ELF-1 (cell line): ENCODE data around the gene TMEM203.

Source experiments
- DNase-seq: peaks from one replicate; pipeline ENCODE4 v3.0.0-alpha.2; 2016; ENCODE audit warnings: low read depth, low spot score

Gene TMEM203

DNA sequence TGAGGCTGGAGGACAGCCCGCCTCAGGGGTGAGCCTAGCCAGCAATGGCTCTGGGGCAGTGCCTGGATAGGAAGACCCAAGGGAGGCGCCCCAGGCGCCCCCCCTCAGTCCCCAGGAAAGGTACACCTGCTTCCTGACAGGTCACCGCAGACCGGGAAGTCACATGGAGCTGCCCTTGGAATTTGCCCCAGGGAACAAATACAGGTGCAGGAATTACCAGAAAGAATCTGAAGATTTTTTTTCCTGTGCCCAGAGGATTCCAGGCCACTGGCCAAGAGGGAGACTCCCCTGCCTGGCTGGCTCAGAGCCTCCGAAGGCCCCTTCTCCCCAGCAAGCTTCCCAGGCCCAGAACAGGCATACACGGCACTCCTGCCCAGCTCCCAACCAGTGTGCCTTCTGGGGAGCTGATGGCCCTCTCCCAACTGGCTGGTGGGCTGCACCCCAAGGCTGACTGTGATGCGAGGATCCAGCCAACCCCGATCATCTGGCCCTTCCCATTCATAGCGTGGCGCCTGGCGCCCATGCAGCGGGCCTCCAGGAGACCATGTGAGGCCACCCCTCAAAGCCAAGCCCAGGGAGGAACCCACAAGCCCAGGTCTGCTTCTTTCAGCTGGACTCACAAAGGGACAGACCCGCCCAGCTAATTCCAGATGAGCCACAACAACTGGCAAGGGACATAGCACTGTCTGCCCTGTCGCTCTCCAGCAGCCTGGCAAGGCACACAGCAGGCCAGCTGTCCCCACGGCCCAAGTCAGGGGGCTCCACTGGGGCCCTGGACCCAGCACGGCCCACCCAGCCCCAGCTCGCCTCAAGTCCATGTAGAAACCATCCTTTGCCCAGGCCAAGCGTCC lies 7.2 kb downstream of the TMEM203 start:
- DNase-seq, result peak; percentile 52

DNA sequence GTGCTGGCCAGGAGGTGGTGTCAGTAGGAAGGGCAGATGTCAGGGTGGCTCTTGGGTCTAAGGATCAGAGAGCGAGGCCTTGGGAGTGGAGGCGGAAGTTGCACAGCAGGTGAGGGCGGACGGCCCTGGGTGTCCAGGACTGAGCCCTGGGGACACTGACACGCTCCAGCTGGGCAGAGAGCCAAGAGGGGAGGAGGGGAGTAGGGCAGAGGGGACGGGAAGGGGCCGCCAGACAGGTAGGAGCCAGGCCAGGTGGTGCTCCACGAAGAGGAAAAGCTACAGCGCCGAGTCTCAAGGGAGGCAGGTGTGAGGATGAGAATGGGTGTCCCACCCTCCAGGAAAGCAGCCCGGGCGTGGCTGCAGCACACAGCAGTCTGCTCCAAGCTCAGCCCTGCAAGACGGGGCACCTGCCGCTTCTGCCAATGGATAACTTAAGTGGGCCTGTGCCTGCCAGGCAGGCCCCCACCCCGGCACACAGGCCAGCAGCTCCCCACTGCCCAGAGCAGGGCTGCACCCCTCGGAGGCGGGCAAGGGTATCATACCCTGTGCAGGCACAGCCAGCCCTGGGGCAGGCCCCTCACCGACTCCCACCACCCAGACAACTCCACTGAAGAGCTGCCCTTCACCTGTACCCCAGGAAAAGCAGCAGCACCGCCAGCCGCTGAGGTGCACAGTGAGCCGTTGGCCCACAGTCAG lies 9.8 kb downstream of the TMEM203 start:
- DNase-seq, result no peak

DNA sequence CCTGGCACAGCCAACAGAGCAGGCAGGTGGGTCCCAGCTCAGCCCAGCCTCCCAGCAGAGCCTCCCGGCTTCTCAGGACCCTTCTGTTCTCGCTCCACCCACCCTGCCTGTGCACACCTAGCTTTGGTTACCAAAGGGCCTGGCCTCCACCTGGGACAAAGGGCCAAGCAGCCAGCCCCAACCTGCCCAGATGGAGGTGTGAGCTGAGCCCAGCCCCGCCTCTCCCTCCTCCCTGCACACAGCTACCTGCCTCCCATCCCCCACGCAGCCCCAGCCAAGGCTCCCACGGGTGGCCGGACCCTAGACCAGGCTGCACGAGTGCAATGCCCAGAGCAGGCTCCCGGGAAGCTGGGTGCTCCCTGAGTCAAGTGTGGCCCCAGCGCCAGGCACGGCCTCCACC lies 10.5 kb downstream of the TMEM203 start:
- no peak for DNase-seq

DNA sequence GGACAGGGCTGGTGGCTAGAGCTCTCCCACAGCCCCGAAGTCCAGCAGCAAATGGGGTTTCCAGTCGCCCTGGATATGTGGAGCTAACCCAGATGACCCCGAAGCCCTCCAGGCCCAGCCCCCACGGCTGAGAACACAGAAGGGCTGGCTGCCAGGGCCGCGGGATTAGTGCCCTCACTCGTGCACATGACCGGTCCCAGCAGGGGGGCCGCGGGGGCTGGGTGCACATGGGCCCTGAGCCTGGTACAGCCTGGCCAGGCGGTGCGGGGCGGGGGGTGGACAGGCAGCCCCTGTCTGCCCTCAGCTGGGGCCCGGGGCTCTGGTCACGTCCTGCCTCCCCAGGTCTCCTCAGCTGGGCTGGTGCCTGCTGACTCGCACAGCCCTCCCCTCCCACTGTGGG lies 11.1 kb downstream of the TMEM203 start:
- DNase-seq, result no peak

DNA sequence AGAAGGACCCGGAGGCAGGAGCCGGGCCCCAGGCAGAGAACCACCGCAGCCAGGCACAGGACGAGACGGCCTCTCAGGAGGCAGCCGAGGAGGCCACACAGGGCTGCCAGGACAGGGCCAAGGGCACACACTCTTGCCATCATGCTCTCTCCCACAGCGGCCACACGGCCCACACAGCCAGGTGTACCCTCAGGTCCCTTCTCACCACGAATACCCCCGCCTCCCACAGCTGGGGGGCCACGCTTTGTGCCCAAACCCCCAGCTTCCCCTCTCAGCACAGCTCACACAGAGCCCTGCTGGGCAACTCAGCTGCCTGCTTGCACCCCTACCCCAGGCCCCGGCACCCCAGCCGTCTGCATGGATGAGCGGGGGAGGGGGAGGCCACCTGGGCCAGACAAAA lies 11.7 kb downstream of the TMEM203 start:
- no peak for DNase-seq

DNA sequence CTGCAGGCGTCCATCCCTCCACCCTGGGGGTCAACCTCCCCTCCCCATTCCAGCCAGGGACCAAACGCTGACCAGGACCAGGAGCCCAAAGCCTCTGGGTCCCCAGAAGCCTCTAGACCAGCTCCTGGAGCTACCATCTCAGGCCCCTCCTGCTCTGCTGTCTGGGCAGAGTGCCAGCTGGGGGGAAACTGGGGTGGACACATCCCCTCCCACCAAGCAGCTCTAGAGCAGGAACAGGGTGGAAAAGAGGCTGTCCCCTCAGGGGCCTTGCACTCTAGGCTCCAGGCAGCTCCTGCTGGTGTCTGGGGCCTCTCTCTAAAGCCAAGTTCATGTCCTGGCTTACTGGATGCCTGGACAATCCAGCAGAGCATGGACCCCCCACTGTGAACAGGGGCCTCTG lies 12.6 kb downstream of the TMEM203 start:
- no peak for DNase-seq

DNA sequence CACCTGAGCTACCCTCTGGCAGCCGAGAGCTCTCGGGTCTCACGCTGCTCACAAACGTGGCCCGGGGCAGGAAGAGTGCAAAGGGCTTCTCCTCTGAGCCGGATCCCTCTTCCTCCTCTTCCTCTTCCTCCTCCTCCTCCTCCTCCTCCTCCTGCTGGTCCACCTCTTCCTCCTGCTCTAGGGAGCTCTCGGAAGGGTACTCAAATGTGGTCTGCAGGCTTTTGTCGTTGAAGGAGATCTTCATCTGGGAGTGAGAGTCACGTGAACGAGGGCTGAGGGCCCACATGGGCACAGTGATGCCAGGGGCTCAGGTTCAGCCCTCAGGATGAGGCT lies 13.0 kb downstream of the TMEM203 start:
- no peak for DNase-seq

DNA sequence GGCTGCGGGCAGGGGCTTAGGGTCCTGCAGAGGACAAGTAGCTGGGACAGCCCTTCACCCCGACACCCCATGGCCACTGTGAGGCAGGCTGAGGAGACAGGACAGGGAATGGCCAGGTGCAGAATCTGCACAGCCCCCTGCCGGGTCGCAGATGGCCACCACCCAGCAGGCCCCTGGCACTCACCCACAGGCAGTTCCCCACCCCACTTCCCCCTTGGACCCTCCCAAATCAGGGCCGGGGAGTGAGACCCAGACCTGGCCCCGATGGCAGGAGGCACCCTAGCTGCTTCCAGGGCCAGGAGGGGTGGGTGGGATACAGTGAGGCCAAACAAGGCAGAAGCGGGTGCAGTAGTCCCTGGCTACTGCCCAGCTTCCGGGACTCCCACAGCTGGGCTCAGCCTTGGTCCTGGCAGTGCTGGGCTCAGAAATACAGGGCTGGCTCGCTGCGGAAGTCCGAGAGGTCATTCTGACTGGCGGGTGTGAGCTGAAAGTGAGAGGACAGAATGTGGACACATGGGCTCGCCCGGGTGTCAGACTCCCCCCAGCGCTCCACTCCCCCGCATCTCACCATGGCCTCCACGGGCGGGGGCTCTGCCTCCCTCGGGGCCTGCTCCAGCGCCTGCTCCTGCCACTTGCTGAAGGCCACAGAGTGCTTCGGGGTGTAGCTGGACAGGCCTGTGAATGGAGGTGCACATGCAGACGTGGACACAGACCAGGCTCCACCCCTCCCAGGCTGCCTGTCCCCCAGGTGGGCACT lies 13.6 kb downstream of the TMEM203 start:
- DNase-seq, result no peak

DNA sequence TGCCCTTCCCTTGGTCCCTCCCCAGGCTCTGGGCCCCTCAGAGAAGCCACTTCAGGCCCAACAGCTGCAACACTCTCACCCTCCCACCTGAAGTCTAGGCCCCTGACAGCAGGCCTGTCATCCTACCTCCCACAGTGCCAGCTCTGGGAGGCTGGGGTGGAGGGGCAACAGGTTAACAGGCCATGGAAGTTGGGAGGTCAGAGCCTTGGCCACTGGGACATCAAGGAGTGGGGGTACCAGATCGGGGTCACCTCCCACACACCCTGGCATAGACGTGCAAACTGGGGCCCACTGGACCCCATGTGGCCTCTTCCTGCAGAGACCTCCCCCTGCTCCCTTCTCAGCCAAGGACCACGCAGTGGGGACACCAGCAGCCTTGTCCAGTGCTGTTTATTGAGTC lies 14.2 kb downstream of the TMEM203 start:
- DNase-seq, result no peak

DNA sequence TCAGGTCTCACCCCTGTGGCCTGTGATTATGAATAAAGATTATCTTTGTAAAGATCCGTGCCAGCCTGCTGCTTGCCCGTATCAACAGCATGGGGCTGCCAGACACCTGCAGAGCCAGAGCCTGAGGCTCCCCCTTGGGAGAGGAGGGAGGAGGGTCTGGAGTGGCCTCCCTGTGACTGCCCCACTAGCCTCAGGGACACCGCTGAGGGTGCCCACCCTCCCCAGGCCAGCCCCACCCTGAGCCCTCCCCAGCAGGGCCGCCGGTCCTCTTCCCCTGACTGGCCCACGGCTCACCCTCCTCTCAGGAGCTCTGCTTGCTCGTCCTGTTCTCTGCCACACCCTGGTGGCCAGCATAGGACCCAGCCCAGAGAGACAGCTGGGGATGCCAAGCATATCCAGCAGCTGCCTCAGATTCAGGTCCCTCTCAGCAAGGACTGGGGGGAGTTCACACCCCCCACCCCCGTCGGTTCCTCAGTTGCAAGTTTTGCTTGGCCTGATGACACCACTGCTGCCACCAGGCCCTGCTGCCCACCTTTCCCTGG lies 15.1 kb downstream of the TMEM203 start:
- no peak for DNase-seq

DNA sequence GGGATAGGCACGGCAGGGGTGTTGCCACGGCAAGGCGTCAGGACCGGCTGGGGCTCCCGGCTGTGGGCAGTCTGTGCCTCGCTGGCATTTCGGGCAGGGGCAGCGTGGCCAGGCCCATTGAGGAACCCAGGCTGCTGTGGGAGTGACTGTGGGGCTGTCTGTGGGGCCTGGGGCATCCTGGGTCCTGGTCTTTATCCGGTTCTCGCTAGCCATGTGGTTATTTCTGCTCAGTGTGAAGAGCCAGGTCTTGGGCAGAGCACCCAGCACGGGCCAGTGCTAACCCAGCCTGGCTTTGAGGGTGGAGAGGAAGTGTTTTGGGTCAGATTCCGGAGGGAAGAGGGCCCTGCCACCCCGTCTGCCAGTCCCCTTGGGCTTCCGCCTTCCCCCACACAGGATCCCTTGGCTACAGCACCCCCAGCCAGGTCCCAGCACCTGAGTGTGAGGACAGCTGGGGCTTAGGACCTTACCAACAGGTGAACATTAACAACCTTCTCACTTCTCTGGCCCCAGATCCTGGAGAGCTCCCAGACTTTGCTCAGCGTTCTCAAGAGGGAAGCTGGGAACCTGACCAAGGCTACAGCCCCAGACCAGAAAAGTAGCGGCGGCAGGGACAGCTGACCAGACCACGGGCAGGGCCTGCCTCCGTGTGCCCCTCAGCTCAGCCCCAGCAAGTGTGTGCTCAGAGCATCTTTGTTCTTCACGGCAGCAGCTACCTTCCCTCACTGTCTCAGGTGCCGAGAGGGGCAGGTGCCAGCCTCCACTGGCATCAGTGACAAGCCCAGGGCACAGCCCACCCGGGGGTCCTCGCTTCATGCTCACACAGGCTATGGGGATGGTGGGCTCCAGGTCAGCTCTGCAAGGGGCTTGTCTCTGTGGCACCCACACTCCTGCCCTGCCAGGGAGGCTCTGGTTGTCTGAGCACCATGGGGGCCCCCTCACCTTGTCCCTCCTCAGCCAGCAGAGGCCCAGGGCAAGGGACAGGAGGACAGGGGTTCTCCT lies 15.9 kb downstream of the TMEM203 start:
- no peak for DNase-seq

DNA sequence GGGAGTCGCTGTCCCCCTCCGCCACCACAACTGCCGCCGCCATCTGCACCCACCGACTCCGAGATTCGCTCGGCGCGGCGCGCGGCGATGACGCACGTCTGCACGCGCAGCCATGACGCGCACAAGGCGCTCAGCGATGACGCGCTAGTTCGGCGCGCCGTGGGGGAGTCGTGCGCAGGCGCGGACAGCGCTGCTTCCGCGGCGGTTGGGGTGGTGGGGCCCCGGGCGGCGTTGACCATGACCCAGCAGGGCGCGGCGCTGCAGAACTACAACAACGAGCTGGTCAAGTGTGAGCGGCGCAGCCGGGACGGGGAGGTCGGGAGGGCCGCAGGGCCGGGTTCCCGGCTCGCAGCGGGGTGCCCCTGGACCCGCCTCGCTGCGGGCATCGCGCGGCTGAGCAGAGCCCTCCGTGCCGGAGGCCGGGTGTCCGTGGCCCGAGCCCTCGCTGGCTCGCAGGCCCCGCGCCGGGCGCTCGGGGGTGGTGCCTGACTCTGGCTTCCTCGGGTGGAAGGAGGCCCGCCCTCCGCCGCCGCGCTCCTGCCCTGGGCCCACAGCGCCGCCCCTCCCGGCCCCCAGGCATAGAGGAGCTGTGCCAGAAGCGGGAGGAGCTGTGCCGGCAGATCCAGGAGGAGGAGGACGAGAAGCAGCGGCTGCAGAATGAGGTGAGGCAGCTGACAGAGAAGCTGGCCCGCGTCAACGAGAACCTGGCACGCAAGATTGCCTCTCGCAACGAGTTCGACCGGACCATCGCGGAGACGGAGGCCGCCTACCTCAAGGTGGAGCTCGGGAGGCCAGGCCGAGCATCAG lies 16.8 kb downstream of the TMEM203 start, which contains the start of the genes ANAPC2 and SSNA1:
Gene ANAPC2 (minus strand): TSS at position 71 of the 807 bp plus-strand sequence. CDS start 28 bp downstream, at position 43.
Gene SSNA1 (plus strand): TSS at position 187 of the 807 bp plus-strand sequence. CDS start 51 bp downstream, at position 238.
- peak; percentile 93 for DNase-seq

DNA sequence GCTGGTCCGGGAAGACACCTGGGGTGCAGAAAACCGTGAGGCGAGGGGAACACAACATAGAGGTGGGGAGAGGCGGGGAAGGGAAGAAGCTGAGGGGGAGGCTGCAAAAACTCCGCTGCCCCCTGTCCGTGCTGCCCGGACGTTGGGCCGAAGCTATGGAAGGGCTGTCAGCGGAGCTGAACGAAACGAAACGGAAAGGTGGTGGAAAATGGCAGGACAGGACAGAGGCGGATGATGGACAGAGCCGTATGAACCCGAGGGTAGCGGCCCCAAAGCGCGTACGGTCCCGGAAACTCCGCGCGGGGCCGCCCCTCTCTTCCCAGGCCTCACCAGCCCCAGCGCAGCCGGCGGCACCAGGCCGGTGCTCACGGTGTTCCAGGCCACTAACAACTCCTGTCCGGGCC lies 17.4 kb downstream of the TMEM203 start:
- DNase-seq, result no peak

DNA sequence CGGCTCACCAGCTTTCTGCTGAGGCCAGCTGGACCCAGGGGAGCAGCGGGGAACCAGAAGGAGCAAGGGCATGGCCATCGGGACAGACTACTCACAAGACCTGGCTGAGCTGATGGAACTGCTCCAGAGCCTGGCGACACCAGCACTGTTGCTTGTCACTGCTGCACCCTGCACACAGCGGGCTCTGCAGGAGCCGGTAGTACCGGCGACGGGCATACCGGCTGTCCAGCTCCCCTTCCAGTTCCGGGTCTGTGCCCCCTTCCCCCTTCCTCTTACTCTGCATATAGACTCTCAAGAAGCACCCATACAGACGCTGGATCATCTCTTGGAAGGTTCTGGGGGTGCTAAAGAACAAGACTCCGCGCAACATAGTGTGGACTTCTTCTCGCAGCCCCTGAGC lies 18.1 kb downstream of the TMEM203 start:
- no peak for DNase-seq

DNA sequence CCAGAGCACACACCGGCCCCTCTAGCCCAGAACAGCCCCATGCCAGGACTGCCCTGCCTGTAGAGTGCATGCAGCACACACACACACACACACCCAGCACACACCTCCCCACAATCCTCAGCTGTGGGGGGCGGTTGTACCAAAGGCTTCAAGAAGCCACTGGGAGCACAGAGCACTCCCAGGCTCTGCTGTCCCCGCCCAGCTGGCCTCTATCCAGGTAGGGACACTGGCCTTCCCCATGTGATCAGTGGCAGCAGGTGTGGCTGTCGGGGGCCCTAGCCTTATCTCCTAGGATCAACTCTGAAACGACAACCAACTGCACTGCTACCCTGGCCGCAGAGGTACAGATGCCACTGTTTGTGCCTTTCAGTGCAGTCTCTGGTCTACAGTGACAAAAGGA lies 19.1 kb downstream of the TMEM203 start:
- DNase-seq, result no peak

DNA sequence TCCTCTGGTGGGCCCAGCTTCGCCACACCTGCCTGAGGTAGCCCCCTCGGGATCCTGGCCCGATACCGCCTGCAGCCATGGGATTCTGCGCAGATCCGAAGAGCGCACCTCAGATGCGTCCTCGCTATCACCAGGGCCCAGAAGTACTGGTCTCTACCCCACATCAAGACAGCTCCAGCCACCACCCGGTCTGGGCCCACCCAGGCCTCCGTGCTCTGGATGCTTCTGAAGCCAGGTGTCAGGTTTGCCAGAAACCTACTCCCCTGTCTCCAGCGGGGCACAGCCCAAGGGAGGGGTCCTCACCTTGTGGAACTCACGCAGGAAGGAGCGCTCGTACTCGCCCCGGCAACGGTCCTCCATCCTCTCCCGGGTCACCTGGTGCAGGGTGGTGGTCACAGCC lies 19.5 kb downstream of the TMEM203 start:
- DNase-seq, result no peak

DNA sequence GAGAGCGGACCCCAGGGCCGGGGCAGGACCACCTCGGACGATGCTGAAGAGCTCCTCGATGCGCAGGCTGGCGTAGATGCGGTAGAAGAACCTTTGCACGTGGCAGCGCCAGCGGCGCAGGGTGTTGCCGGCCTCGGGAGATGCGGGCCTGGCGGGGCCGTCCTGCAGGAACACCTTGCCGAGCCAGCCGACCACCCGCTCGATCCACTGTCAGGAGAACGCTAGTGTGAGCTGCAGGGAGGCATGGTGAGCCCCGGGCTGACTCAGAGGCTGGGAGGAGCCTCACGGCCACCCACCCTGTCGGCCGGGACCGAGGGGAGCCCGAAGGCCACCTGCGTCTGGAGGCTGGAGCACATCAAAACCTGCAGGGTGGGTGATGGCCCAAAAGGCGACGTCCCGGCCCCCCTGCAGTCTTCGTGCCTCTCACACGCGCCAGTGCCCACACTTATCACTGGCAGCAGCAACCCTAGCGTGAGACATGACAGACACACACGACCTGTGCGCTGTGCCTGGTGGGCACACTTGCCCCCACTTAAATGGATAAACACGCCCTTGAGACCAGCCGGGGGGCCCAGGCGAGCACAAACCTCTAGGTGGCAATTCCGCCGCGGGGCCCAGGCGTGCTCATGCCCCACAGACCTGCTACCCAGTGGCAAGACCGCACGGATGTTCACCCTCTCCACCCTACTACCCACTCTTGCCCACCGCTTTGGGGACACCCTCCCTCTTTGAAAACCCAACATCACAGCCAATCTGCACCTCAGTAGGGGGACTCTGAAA lies 20.4 kb downstream of the TMEM203 start:
- no peak for DNase-seq

DNA sequence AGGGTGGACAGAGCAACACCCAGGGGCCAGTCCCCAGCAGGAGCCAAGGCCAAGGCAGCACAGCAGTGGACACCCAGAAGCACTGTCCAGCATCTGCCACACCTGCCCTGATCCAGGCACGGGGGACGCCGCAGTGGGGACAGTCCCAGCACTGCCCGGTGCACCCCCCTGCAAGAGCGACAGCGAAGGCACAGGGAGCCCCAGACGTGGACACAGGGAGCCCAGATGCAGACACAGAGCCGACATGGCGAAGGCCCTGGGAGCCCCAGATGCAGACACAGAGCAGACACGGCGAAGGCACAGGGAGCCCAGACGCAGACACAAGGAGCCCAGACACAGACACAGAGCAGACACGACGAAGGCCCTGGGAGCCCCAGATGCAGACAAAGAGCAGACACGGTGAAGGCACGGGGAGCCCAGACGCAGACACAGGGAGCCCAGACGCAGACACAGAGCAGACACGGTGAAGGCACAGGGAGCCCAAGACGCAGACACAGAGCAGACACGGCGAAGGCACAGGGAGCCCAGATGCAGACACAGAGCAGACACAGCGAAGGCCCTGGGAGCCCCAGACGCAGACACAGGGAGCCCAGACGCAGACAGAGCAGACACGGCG lies 21.4 kb downstream of the TMEM203 start:
- DNase-seq, result no peak

DNA sequence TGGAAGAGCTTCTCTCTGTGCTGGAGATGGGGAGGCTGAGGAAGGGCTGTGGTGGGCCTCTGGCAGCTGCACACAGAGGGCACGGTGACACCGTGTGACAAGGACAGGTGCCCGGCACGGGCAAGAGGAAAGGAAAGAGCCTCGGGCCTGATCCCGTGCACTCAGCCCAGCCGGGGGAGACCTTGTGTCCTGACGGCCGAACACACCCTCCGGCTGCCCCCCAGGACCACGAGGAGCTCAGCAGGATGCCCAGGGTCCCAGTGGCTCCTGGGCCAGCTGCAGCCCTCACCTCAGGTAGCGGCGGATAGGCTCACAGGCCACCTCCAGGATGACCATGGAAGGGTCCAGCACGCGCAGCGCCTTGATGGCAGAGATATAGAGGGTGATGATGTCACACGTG lies 22.6 kb downstream of the TMEM203 start:
- DNase-seq, result no peak
